SU-DHL-6 (cell line): Measurements from ENCODE around the gene TIMM10.
A peak's percentile ranks its signal among the peaks of the same experiment; 100 is the strongest.

Source experiments
- H2AFZ ChIP-seq: fragments of 200-600 bp; sonication (generic); 2 replicates; pipeline ENCODE4 v1.6.1; 2014; ENCODE audit warnings: low read depth, mild to moderate bottlenecking, moderate library complexity, mixed read lengths, antibody characterized with exemption, low read length; ENCODE audit not compliant: severe bottlenecking
- H3F3A ChIP-seq: fragments of 200-600 bp; shearing (Covaris generic); 2 replicates; pipeline ENCODE4 v1.6.0; 2016; ENCODE audit warnings: antibody characterized with exemption, mild to moderate bottlenecking; ENCODE audit not compliant: insufficient read depth
- H3K27ac ChIP-seq: fragments of 200-600 bp; sonication (generic); 2 replicates; pipeline ENCODE4 v1.5.1; 2016; ENCODE audit warnings: low read depth, mild to moderate bottlenecking, low read length, moderate library complexity, mixed read lengths
- H3K27me3 ChIP-seq: fragments of 200-600 bp; sonication (generic), shearing (Covaris generic); 2 replicates; pipeline ENCODE4 v1.6.0; 2014; ENCODE audit warnings: mild to moderate bottlenecking, low read length
- H3K36me3 ChIP-seq: fragments of 200-600 bp; sonication (generic); 2 replicates; pipeline ENCODE4 v1.6.1; 2014; ENCODE audit warnings: mild to moderate bottlenecking, low read length, mixed read lengths
- H3K4me2 ChIP-seq: fragments of 300-600, 200-600 bp; shearing (Covaris generic), sonication (generic); 2 replicates; pipeline ENCODE4 v1.6.0; 2014; ENCODE audit warnings: low read length, low read depth, mild to moderate bottlenecking; ENCODE audit not compliant: poor library complexity, severe bottlenecking
- H3K4me3 ChIP-seq: fragments of 200-600 bp; sonication (generic); 2 replicates; pipeline ENCODE4 v1.5.1; 2014; ENCODE audit warnings: antibody characterized with exemption, low read length, mild to moderate bottlenecking, mixed read lengths; ENCODE audit not compliant: insufficient read depth, poor library complexity, severe bottlenecking
- H3K79me2 ChIP-seq: fragments of 200-600 bp; sonication (generic); 2 replicates; pipeline ENCODE4 v1.6.1; 2014; ENCODE audit warnings: mild to moderate bottlenecking, low read length, moderate library complexity; ENCODE audit not compliant: insufficient read depth
- H3K9ac ChIP-seq: fragments of 200-600 bp; sonication (generic); 2 replicates; pipeline ENCODE4 v1.7.0; 2014; ENCODE audit warnings: mild to moderate bottlenecking, low read length
- H3K9me2 ChIP-seq: fragments of 200-600 bp; sonication (generic); replicated peaks from 2 replicates; pipeline ENCODE4 v1.6.1; 2014; ENCODE audit warnings: low read length; ENCODE audit not compliant: insufficient read depth
- H3K9me3 ChIP-seq: fragments of 200-600 bp; sonication (generic); 2 replicates; pipeline ENCODE4 v1.6.1; 2014; ENCODE audit warnings: low read length, mixed read lengths; ENCODE audit not compliant: insufficient read depth
- H4K20me1 ChIP-seq: fragments of 200-600 bp; sonication (generic); 2 replicates; pipeline ENCODE4 v1.6.1; 2014; ENCODE audit warnings: low read depth, mild to moderate bottlenecking, antibody characterized with exemption, low read length, moderate library complexity, mixed read lengths
- EZH2phosphoT487 ChIP-seq: fragments of 200-600 bp; sonication (generic), shearing (Covaris generic); conservative IDR thresholded peaks from 2 replicates; pipeline ENCODE4 v1.6.1; 2018; ENCODE audit warnings: mild to moderate bottlenecking, antibody characterized with exemption, low read length, moderate library complexity, mixed read lengths
- TF ChIP-seq, protein P1 (sequence below): fragments of 200-600 bp; sonication (generic); IDR thresholded peaks from one replicate; pipeline ENCODE4 v1.5.1; 2017; ENCODE audit warnings: antibody characterized with exemption, mild to moderate bottlenecking, low read length, moderate library complexity; ENCODE audit not compliant: insufficient read depth, poor library complexity, severe bottlenecking

Gene TIMM10

DNA sequence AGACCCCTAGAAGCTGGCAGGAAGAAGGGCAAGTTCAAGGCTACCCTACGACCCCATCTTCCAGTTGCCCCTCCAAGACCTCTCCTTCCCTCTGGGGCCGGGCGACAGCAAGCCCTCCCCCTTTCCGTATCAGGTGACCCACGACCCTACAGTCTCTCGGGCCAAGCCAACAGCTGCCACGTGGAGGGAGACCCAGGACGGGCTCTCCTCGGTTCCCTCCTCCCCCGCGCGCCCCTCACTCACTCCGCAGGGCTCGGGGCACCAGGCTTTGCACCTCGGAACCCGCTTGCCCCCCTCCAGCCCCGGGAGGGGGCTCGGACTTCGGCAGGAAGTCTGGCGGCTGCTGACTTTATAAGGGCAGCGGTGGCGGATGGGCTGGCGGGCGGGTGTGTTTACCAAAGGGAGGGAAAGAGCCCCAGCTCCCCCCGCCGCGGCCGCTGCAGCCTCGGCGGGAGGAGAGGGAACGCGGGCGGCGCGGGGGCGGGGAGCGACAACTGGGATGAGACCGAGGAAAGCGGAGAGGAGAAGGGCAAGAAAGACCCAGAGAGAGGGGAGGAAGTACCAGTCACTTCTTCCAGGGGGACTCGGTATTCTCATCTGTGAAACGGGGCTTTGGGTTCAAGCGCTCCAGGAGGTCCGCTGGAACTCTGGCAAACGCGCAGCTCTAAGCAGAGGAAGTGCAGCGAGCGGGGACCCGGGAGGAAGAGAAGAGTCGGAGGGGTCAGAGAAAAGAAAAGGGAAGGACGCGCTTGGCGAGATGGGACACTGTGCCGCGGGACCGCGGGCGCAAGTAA lies 15.8 kb downstream of the TIMM10 start:
- peak overlapping the region; percentile 83 for H3K4me3 ChIP-seq
- H4K20me1 ChIP-seq: no peaks in the 10 kb centered on the region
- H3K27ac ChIP-seq: peak overlapping the region; percentile 64
- H3K27me3 ChIP-seq: no peaks in the 10 kb centered on the region
- H3K9me2 ChIP-seq: no peaks in the 10 kb centered on the region
- peak overlapping the region; percentile 79 for H3K9ac ChIP-seq
- H3K9me3 ChIP-seq: no peaks in the 10 kb centered on the region
- peaks cover 14% of the 10 kb centered on the region; the same call in 1 of the 2 replicates for H3K79me2 ChIP-seq
- H3F3A ChIP-seq: peaks cover 5% of the 10 kb centered on the region
- H2AFZ ChIP-seq: peak overlapping the region; percentile 82
- no peaks in the 10 kb centered on the region for H3K36me3 ChIP-seq
- H3K4me2 ChIP-seq: peak overlapping the region; percentile 90
- TF ChIP-seq, protein P1, sequence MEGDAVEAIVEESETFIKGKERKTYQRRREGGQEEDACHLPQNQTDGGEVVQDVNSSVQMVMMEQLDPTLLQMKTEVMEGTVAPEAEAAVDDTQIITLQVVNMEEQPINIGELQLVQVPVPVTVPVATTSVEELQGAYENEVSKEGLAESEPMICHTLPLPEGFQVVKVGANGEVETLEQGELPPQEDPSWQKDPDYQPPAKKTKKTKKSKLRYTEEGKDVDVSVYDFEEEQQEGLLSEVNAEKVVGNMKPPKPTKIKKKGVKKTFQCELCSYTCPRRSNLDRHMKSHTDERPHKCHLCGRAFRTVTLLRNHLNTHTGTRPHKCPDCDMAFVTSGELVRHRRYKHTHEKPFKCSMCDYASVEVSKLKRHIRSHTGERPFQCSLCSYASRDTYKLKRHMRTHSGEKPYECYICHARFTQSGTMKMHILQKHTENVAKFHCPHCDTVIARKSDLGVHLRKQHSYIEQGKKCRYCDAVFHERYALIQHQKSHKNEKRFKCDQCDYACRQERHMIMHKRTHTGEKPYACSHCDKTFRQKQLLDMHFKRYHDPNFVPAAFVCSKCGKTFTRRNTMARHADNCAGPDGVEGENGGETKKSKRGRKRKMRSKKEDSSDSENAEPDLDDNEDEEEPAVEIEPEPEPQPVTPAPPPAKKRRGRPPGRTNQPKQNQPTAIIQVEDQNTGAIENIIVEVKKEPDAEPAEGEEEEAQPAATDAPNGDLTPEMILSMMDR: no peak
- no peak for TF ChIP-seq EZH2phosphoT487

DNA sequence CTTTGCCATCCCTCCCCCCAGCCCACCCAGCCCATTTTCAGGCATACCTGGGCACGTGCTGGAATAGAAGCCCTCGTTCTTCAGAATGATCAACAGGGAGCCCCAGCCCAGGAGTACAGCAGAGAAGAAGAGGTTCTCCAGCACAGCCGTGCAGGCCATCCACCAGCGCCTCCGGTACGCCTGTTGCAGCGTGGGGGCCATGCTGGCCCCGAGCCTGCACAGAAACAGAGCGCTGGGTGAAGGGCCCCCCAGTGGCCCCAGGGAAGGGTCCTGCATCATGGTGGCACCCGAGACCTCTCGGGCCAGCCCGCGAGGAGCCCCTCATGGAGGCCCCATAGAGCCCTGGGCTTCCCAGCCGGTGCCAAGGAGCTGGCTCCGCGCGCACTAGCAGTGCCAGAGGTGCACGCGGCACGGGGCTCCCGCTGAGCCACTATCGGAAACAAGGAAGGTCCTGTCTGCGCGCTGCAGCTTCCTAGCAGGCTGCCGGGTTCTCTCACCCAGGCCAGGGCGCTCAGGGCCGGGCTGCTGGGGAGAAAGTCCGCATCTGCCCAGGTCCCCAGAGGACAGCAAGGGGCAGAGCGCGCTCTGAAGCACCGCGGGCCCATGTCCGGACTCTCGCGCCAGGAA lies 16.5 kb downstream of the TIMM10 start:
- Histone ChIP-seq H3K36me3 (no peaks in the 10 kb centered on the region), H3K27ac (peak overlapping the region; percentile 64), H3K9ac (peak overlapping the region; percentile 79), H3K4me2 (peak overlapping the region; percentile 90), H3K79me2 (peaks cover 15% of the 10 kb centered on the region), H3K9me2 (no peaks in the 10 kb centered on the region), H3F3A (peaks cover 5% of the 10 kb centered on the region), H3K9me3 (no peaks in the 10 kb centered on the region), H3K4me3 (peak overlapping the region; percentile 83), H4K20me1 (no peaks in the 10 kb centered on the region), H2AFZ (peak overlapping the region; percentile 82), H3K27me3 (no peaks in the 10 kb centered on the region)
- no peak for TF ChIP-seq EZH2phosphoT487
- TF ChIP-seq, protein P1: no peak

DNA sequence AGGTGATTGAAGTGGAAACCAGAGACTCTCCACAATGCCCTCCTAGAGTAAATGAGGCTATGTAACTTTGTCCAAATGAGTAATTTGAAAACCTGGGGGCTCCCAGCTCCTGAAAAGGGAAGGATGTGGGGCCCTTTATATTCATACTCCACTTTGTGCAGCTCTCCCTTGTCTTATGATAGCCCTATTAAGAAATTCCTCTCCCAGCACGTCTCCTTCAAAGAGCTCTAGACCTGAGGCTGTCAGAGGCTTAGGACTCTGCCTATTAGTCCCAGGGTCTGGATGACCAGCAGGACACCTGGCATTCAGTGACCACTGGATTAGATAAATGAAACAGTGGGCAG lies 17.1 kb downstream of the TIMM10 start:
- peak overlapping the region; percentile 79 for H3K9ac ChIP-seq
- no peak overlapping the region for H2AFZ ChIP-seq
- peaks cover 5% of the 10 kb centered on the region for H3F3A ChIP-seq
- peak overlapping the region; percentile 90 for H3K4me2 ChIP-seq
- H3K36me3 ChIP-seq: no peaks in the 10 kb centered on the region
- TF ChIP-seq EZH2phosphoT487: no peak
- TF ChIP-seq, protein P1: no peak
- peak overlapping the region; percentile 83 for H3K4me3 ChIP-seq
- H3K9me2 ChIP-seq: no peaks in the 10 kb centered on the region
- no peaks in the 10 kb centered on the region for H3K9me3 ChIP-seq
- H3K79me2 ChIP-seq: peaks cover 21% of the 10 kb centered on the region
- peak overlapping the region; percentile 64 for H3K27ac ChIP-seq
- H3K27me3 ChIP-seq: no peaks in the 10 kb centered on the region
- H4K20me1 ChIP-seq: no peaks in the 10 kb centered on the region
